BE2C (cell line): ENCODE measurements around the gene SPTBN4.
A peak's percentile ranks its signal among the peaks of the same experiment; 100 is the strongest.

Source experiments
- DNase-seq: peaks from one replicate; pipeline ENCODE4 v3.0.0-alpha.2; 2020
- H3K27me3 ChIP-seq: fragments of 250-450 bp; sonication (Bioruptor Pico); 2 replicates; pipeline ENCODE4 v1.5.1; 2020; ENCODE audit warnings: mild to moderate bottlenecking
- H3K36me3 ChIP-seq: fragments of 250-450 bp; sonication (Bioruptor Pico); 2 replicates; pipeline ENCODE4 v1.5.1; 2020; ENCODE audit warnings: mild to moderate bottlenecking
- H3K4me1 ChIP-seq: fragments of 250-450 bp; sonication (Bioruptor Pico); 2 replicates; pipeline ENCODE4 v1.5.1; 2020
- H3K4me3 ChIP-seq: 2 replicates; pipeline ENCODE4 v1.5.1; 2011; ENCODE audit warnings: low read depth, low read length
- H3K9me3 ChIP-seq: fragments of 250-450 bp; sonication (Bioruptor Pico); 2 replicates; pipeline ENCODE4 v1.5.1; 2020
- CTCF ChIP-seq: IDR thresholded peaks from 2 replicates; pipeline ENCODE4 v1.5.1; 2012; ENCODE audit warnings: mild to moderate bottlenecking, low read depth, low read length

The SPTBN4 gene

GRCh38 chr19:40550951-40551350, 84.2 kb downstream of the SPTBN4 start:
- no peak for DNase-seq
- no peaks in the 10 kb centered on the region for H3K27me3 ChIP-seq
- TF ChIP-seq CTCF: no peak

GRCh38 chr19:40552848-40553247, 86.0 kb downstream of the SPTBN4 start:
- no peaks in the 10 kb centered on the region for H3K36me3 ChIP-seq
- peaks cover 3% of the 10 kb centered on the region; the same call in 1 of the 2 replicates for H3K4me1 ChIP-seq
- no peak for TF ChIP-seq CTCF
- no peaks in the 10 kb centered on the region for H3K9me3 ChIP-seq
- no peak for DNase-seq
- no peaks in the 10 kb centered on the region for H3K27me3 ChIP-seq
- no peak overlapping the region for H3K4me3 ChIP-seq

More at GRCh38 chr19:40550951-40551350, 84.2 kb downstream of the SPTBN4 start:
- no peaks in the 10 kb centered on the region for H3K9me3 ChIP-seq
- H3K36me3 ChIP-seq: no peaks in the 10 kb centered on the region; the same call in 1 of the 2 replicates
- H3K4me1 ChIP-seq: peaks cover 3% of the 10 kb centered on the region; the same call in 1 of the 2 replicates
- no peak overlapping the region for H3K4me3 ChIP-seq

- TF ChIP-seq CTCF: no peak
- peaks cover 3% of the 10 kb centered on the region; the same call in 1 of the 2 replicates for H3K4me1 ChIP-seq
- H3K9me3 ChIP-seq: no peaks in the 10 kb centered on the region
- no peak overlapping the region for H3K4me3 ChIP-seq
- DNase-seq: peak; percentile 55
- H3K27me3 ChIP-seq: no peaks in the 10 kb centered on the region
- H3K36me3 ChIP-seq: no peaks in the 10 kb centered on the region
Measured at GRCh38 chr19:40553885-40554857, 87.4 kb downstream of the SPTBN4 start.

GRCh38 chr19:40555978-40556689, 89.3 kb downstream of the SPTBN4 start:
- Histone ChIP-seq H3K27me3 (no peaks in the 10 kb centered on the region), H3K4me1 (no peaks in the 10 kb centered on the region), H3K9me3 (no peaks in the 10 kb centered on the region), H3K4me3 (no peak overlapping the region), H3K36me3 (no peaks in the 10 kb centered on the region; the same call in 1 of the 2 replicates)
- no peak for DNase-seq
- TF ChIP-seq CTCF: no peak

GRCh38 chr19:40556953-40557530, 90.2 kb downstream of the SPTBN4 start:
- H3K4me1 ChIP-seq: no peaks in the 10 kb centered on the region
- H3K27me3 ChIP-seq: no peaks in the 10 kb centered on the region
- H3K36me3 ChIP-seq: no peaks in the 10 kb centered on the region; the same call in 1 of the 2 replicates
- H3K9me3 ChIP-seq: no peaks in the 10 kb centered on the region
- no peak overlapping the region for H3K4me3 ChIP-seq
- no peak for DNase-seq
- no peak for TF ChIP-seq CTCF
